ENCODE data around the gene HSPA4L. TPM values are rescaled to one million over a fixed set of nuclear protein-coding genes. Genes with fewer than 3 reads are reported as not detected.

HSPA4L gene
- total and polyA plus RNA-seq, 10 of the 15 experiments (the other 5 are each of a cell fraction or from before 2014, with no cell fraction given), result 8.6 to 40.5 (median 21.4) TPM

DNA sequence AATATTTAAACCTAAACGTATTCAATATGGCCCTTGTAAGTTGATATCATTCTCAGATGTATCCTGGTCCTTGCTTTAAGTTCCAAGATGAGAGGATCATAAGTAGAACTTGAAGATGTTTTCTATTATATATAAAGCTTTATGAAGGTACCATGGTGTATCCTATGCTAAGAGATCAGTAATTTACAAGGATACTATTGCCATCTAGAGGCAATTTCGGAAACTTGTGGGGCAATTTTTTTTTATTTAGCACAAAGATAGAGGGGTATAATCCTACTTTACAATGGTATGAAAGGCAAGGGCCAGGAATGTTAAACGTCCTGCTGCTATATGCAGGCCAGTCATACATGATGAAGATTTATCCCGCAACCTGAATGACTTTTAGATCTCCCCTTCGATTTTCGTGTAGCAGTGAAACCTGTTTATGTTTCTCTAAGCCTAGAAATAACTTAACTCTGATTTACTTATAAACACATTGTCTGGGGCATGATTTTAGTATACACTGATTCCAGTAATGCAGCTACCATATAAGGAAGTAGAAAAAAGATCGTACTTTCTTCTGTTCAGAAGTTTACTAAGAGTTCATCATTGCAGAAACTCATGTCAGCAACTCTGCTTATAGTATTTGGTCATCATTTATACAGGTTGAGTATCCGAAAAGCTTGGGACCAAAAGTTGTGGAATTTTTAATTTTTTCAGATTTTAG lies 49.3 kb upstream of the HSPA4L start:
- FAIRE-seq (peak; percentile 66), ATAC-seq (peak; percentile 92), DNase-seq (ENCODE audit: low read depth, low spot score) (peak; percentile 12)
- Histone ChIP-seq H3K27ac (ENCODE audit: control insufficient read depth, insufficient read depth) (no peak overlapping the region), H2AFZ (ENCODE audit: control insufficient read depth, low read depth, low read length) (no peak overlapping the region), H3K4me2 (ENCODE audit: control insufficient read depth, insufficient read depth) (no peak overlapping the region), H3K4me3 (no peak overlapping the region), H3K36me3 (ENCODE audit: control insufficient read depth in 2 of 2, insufficient read depth in 2 of 2, low read length in 1 of 2) (no peaks in the 10 kb centered on the region), H3K79me2 (ENCODE audit: control insufficient read depth, insufficient read depth, low read length) (no peaks in the 10 kb centered on the region), H3K27me3 (replicated peaks in 1 of 2; ENCODE audit: control insufficient read depth in 2 of 2, insufficient read depth in 2 of 2, low read length in 1 of 2) (no peaks in the 10 kb centered on the region; a peak in 1 of 4 replicates), H3K4me1 (ENCODE audit: control insufficient read depth, insufficient read depth, low read length) (no peaks in the 10 kb centered on the region), H4K20me1 (ENCODE audit: control insufficient read depth, insufficient read depth) (no peaks in the 10 kb centered on the region), H3K9me3 (replicated peaks; ENCODE audit: control insufficient read depth, insufficient read depth, low read length) (no peaks in the 10 kb centered on the region), H3K9ac (ENCODE audit: control insufficient read depth, insufficient read depth, low read length) (no peak overlapping the region)
- RAD21 ChIA-PET (ENCODE audit: unreplicated experiment), result interaction anchor here (0.6 to 4.6 kb wide), 15 partner anchors 29 to 319 kb away, joined by 3 to 57 read pairs (median 3); partner anchors contain the start of genes ABHD18, INTU and MFSD8
- POLR2A ChIA-PET, result interaction anchor here (1.0 kb wide), 1 partner anchor 131 kb away, joined by 3 read pairs; no protein-coding TSS in a partner anchor
- no TSS peak for BruUV-seq (replicated peaks)
- in situ Hi-C loops (cut with MboI), result loop anchor here (5.0 kb wide), 1 partner anchor 130 kb away; no protein-coding TSS in a partner anchor
- CTCF ChIA-PET, result interaction anchor here (0.6 to 6.0 kb wide), 35 partner anchors 9 to 1128 kb away, joined by 3 to 137 read pairs (median 4); no protein-coding TSS in a partner anchor
- intact Hi-C loops (cut with micrococcal nuclease; ENCODE audit: unreplicated experiment), result loop anchor here (1.0 to 5.0 kb wide), 2 partner anchors 127 to 195 kb away; no protein-coding TSS in a partner anchor
- TF ChIP-seq, protein P1, sequence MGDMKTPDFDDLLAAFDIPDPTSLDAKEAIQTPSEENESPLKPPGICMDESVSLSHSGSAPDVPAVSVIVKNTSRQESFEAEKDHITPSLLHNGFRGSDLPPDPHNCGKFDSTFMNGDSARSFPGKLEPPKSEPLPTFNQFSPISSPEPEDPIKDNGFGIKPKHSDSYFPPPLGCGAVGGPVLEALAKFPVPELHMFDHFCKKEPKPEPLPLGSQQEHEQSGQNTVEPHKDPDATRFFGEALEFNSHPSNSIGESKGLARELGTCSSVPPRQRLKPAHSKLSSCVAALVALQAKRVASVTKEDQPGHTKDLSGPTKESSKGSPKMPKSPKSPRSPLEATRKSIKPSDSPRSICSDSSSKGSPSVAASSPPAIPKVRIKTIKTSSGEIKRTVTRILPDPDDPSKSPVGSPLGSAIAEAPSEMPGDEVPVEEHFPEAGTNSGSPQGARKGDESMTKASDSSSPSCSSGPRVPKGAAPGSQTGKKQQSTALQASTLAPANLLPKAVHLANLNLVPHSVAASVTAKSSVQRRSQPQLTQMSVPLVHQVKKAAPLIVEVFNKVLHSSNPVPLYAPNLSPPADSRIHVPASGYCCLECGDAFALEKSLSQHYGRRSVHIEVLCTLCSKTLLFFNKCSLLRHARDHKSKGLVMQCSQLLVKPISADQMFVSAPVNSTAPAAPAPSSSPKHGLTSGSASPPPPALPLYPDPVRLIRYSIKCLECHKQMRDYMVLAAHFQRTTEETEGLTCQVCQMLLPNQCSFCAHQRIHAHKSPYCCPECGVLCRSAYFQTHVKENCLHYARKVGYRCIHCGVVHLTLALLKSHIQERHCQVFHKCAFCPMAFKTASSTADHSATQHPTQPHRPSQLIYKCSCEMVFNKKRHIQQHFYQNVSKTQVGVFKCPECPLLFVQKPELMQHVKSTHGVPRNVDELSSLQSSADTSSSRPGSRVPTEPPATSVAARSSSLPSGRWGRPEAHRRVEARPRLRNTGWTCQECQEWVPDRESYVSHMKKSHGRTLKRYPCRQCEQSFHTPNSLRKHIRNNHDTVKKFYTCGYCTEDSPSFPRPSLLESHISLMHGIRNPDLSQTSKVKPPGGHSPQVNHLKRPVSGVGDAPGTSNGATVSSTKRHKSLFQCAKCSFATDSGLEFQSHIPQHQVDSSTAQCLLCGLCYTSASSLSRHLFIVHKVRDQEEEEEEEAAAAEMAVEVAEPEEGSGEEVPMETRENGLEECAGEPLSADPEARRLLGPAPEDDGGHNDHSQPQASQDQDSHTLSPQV (IDR thresholded peaks at IDR 0.05), result no peak
- TF ChIP-seq RAD21 (IDR thresholded peaks at IDR 0.05; ENCODE audit: insufficient read depth, low read depth, low read length), result peak; percentile 83
- TF ChIP-seq, protein P2, sequence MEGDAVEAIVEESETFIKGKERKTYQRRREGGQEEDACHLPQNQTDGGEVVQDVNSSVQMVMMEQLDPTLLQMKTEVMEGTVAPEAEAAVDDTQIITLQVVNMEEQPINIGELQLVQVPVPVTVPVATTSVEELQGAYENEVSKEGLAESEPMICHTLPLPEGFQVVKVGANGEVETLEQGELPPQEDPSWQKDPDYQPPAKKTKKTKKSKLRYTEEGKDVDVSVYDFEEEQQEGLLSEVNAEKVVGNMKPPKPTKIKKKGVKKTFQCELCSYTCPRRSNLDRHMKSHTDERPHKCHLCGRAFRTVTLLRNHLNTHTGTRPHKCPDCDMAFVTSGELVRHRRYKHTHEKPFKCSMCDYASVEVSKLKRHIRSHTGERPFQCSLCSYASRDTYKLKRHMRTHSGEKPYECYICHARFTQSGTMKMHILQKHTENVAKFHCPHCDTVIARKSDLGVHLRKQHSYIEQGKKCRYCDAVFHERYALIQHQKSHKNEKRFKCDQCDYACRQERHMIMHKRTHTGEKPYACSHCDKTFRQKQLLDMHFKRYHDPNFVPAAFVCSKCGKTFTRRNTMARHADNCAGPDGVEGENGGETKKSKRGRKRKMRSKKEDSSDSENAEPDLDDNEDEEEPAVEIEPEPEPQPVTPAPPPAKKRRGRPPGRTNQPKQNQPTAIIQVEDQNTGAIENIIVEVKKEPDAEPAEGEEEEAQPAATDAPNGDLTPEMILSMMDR (IDR thresholded peaks at IDR 0.05 in 2 of 3, conservative IDR thresholded peaks at IDR 0.05 in 1 of 3; ENCODE audit: control insufficient read depth in 2 of 3, extremely low read depth in 1 of 3, insufficient read depth in 1 of 3, low read depth in 3 of 3, low read length in 3 of 3), result peak; percentile 44 to 73 (median 58); a peak in 5 of 6 replicates
- peak; percentile 57; the same call in 1 of the 2 replicates for TF ChIP-seq ZNF384 (IDR thresholded peaks at IDR 0.05; ENCODE audit: borderline replicate concordance, low read depth, low read length)
- peak; percentile 71; the same call in 1 of the 2 replicates for TF ChIP-seq SMC3 (IDR thresholded peaks at IDR 0.05; ENCODE audit: borderline replicate concordance, low read length)
- TF ChIP-seq, protein P3, sequence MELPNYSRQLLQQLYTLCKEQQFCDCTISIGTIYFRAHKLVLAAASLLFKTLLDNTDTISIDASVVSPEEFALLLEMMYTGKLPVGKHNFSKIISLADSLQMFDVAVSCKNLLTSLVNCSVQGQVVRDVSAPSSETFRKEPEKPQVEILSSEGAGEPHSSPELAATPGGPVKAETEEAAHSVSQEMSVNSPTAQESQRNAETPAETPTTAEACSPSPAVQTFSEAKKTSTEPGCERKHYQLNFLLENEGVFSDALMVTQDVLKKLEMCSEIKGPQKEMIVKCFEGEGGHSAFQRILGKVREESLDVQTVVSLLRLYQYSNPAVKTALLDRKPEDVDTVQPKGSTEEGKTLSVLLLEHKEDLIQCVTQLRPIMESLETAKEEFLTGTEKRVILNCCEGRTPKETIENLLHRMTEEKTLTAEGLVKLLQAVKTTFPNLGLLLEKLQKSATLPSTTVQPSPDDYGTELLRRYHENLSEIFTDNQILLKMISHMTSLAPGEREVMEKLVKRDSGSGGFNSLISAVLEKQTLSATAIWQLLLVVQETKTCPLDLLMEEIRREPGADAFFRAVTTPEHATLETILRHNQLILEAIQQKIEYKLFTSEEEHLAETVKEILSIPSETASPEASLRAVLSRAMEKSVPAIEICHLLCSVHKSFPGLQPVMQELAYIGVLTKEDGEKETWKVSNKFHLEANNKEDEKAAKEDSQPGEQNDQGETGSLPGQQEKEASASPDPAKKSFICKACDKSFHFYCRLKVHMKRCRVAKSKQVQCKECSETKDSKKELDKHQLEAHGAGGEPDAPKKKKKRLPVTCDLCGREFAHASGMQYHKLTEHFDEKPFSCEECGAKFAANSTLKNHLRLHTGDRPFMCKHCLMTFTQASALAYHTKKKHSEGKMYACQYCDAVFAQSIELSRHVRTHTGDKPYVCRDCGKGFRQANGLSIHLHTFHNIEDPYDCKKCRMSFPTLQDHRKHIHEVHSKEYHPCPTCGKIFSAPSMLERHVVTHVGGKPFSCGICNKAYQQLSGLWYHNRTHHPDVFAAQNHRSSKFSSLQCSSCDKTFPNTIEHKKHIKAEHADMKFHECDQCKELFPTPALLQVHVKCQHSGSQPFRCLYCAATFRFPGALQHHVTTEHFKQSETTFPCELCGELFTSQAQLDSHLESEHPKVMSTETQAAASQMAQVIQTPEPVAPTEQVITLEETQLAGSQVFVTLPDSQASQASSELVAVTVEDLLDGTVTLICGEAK (IDR thresholded peaks at IDR 0.05; ENCODE audit: borderline replicate concordance), result 0 out of 2 replicates have a peak, but pooled peaks have one; percentile 24
- SMC1A ChIA-PET (ENCODE audit: uncharacterized antibody, unreplicated experiment), result interaction anchor here (0.7 to 5.6 kb wide), 21 partner anchors 9 to 319 kb away, joined by 3 to 86 read pairs (median 5); no protein-coding TSS in a partner anchor
- under 1% methylated on average over 8 of the region's 8 CpGs for WGBS (ENCODE audit: insufficient coverage, insufficient replicate concordance, low lambda C conversion rate, missing lambda C conversion rate)
